Omental fat pad (tissue), 4 donors: ENCODE measurements around the gene OSBPL10. TPM values are rescaled to one million over a fixed set of nuclear protein-coding genes. Genes with fewer than 3 reads are reported as not detected.
"Not testable (repeated sequence)": the region's sequence is repeated elsewhere in the genome, so short reads cannot be mapped to it uniquely, and the experiment has no call there.

ENCODE experiments used
- ATAC-seq: fragments of 150-250 bp; one replicate; pipeline ENCODE4 v1.9.1; 2016; ENCODE audit warnings: mild to moderate bottlenecking, moderate library complexity; ENCODE audit not compliant: low FRiP score
- DNase-seq: peaks from one replicate; pipeline ENCODE4 v3.0.0-alpha.2; 2019; ENCODE audit warnings: low spot score
- CTCF ChIP-seq, 3 donors: fragments of 450-650 bp; IDR thresholded peaks; one replicate each; pipeline ENCODE4 v1.5.1; 2016 to 2017; ENCODE audit warnings: antibody characterized with exemption in 3 of 3, mild to moderate bottlenecking in 3 of 3, moderate library complexity in 2 of 3
- total RNA-seq, 4 donors: library from RNA; depleted of rRNA; stranded (reverse); fragments of >200 nt; gene quantifications; one replicate each; pipeline ENCODE4 v1.1.0, GENCODE V29; 2016

Gene OSBPL10
- total RNA-seq, 4 donors from 2014 or later, result 6.3 to 67.1 (median 10.5) TPM

GRCh38 chr3:31793821-31794220, 187.2 kb downstream of the OSBPL10 start:
- ATAC-seq (no peak), DNase-seq (no peak)
- no peak for TF ChIP-seq CTCF (IDR thresholded peaks at IDR 0.05)

GRCh38 chr3:31791090-31791430, 190.0 kb downstream of the OSBPL10 start:
- no peak for TF ChIP-seq CTCF (IDR thresholded peaks at IDR 0.05)
- ATAC-seq, result no peak
- DNase-seq, result no peak

GRCh38 chr3:31790193-31791089, 190.6 kb downstream of the OSBPL10 start:
- ATAC-seq, result no peak
- DNase-seq, result no peak
- TF ChIP-seq CTCF (IDR thresholded peaks at IDR 0.05), result no peak

GRCh38 chr3:31789429-31789828, 191.6 kb downstream of the OSBPL10 start:
- TF ChIP-seq CTCF (IDR thresholded peaks at IDR 0.05), result no peak
- DNase-seq (no peak), ATAC-seq (no peak)

GRCh38 chr3:31785734-31786133, 195.3 kb downstream of the OSBPL10 start:
- no peak for TF ChIP-seq CTCF (IDR thresholded peaks at IDR 0.05)
- DNase-seq (no peak), ATAC-seq (no peak)

GRCh38 chr3:31785286-31785685, 195.8 kb downstream of the OSBPL10 start:
- TF ChIP-seq CTCF (IDR thresholded peaks at IDR 0.05), result no peak
- ATAC-seq, result no peak
- no peak for DNase-seq

GRCh38 chr3:31783851-31784250, 197.2 kb downstream of the OSBPL10 start:
- DNase-seq, ATAC-seq: not testable (repeated sequence)

- ATAC-seq, result not testable (repeated sequence)
Measured at GRCh38 chr3:31782306-31782705, 198.8 kb downstream of the OSBPL10 start.

More at GRCh38 chr3:31782306-31782705, 198.8 kb downstream of the OSBPL10 start:
- not testable (repeated sequence) for DNase-seq
